ENCODE measurements around the gene C1orf105. TPM values are rescaled to one million over a fixed set of nuclear protein-coding genes. Genes with fewer than 3 reads are reported as not detected.

Gene C1orf105
- total and polyA plus RNA-seq, 2 experiments from 2014 or later, result 3.2 to 21.5 TPM

- no peak overlapping the region for H3K27ac ChIP-seq
- H3K4me3 ChIP-seq, result no peak overlapping the region
- no peaks in the 10 kb centered on the region for H3K36me3 ChIP-seq
- no peak for DNase-seq (ENCODE audit: low read depth in 1 of 2, low spot score in 1 of 2)
- H3K4me1 ChIP-seq (ENCODE audit: low read depth), result peaks cover 16% of the 10 kb centered on the region
- H3K27me3 ChIP-seq, result no peaks in the 10 kb centered on the region
- no peak for TF ChIP-seq CTCF (IDR thresholded peaks at IDR 0.05; ENCODE audit: low read depth, low read length)
- no peaks in the 10 kb centered on the region for H3K9me3 ChIP-seq (ENCODE audit: low read depth)
Observed at GRCh38 chr1:172500207-172500606, 79.7 kb downstream of the C1orf105 start.

- Histone ChIP-seq H3K4me3 (no peak overlapping the region), H3K9me3 (ENCODE audit: low read depth) (no peaks in the 10 kb centered on the region), H3K36me3 (no peaks in the 10 kb centered on the region), H3K27ac (no peak overlapping the region), H3K27me3 (no peaks in the 10 kb centered on the region), H3K4me1 (ENCODE audit: low read depth) (no peaks in the 10 kb centered on the region)
- TF ChIP-seq CTCF (IDR thresholded peaks at IDR 0.05; ENCODE audit: low read depth, low read length), result no peak
- no peak for DNase-seq (ENCODE audit: low read depth in 1 of 2, low spot score in 1 of 2)
Observed at GRCh38 chr1:172507741-172508140, 87.3 kb downstream of the C1orf105 start.

GRCh38 chr1:172510479-172510878 lies 90.0 kb downstream of the C1orf105 start:
- no peak for TF ChIP-seq CTCF (IDR thresholded peaks at IDR 0.05; ENCODE audit: low read depth, low read length)
- no peaks in the 10 kb centered on the region for H3K9me3 ChIP-seq (ENCODE audit: low read depth)
- no peak for DNase-seq (ENCODE audit: low read depth in 1 of 2, low spot score in 1 of 2)

GRCh38 chr1:172512591-172512990 lies 92.1 kb downstream of the C1orf105 start:
- TF ChIP-seq CTCF (IDR thresholded peaks at IDR 0.05; ENCODE audit: low read depth, low read length), result no peak
- H3K27ac ChIP-seq, result no peak overlapping the region
- no peaks in the 10 kb centered on the region for H3K4me1 ChIP-seq (ENCODE audit: low read depth)
- H3K4me3 ChIP-seq, result no peak overlapping the region
- no peaks in the 10 kb centered on the region for H3K27me3 ChIP-seq
- H3K9me3 ChIP-seq (ENCODE audit: low read depth), result no peaks in the 10 kb centered on the region
- no peak for DNase-seq (ENCODE audit: low read depth in 1 of 2, low spot score in 1 of 2)
- H3K36me3 ChIP-seq, result no peaks in the 10 kb centered on the region

More at GRCh38 chr1:172510479-172510878, 90.0 kb downstream of the C1orf105 start:
- Histone ChIP-seq H3K27ac (no peak overlapping the region), H3K4me3 (no peak overlapping the region), H3K4me1 (ENCODE audit: low read depth) (no peaks in the 10 kb centered on the region), H3K36me3 (no peaks in the 10 kb centered on the region), H3K27me3 (no peaks in the 10 kb centered on the region)

- no peak overlapping the region for H3K27ac ChIP-seq
- DNase-seq (ENCODE audit: low read depth in 1 of 2, low spot score in 1 of 2), result no peak
- H3K36me3 ChIP-seq, result no peaks in the 10 kb centered on the region
- no peaks in the 10 kb centered on the region for H3K27me3 ChIP-seq
- TF ChIP-seq CTCF (IDR thresholded peaks at IDR 0.05; ENCODE audit: low read depth, low read length), result no peak
- H3K4me1 ChIP-seq (ENCODE audit: low read depth), result no peaks in the 10 kb centered on the region
- H3K4me3 ChIP-seq, result no peak overlapping the region
- no peaks in the 10 kb centered on the region for H3K9me3 ChIP-seq (ENCODE audit: low read depth)
Observed at GRCh38 chr1:172513479-172513878, 93.0 kb downstream of the C1orf105 start.

GRCh38 chr1:172514108-172514507 lies 93.6 kb downstream of the C1orf105 start:
- Histone ChIP-seq H3K9me3 (ENCODE audit: low read depth) (no peaks in the 10 kb centered on the region), H3K4me3 (no peak overlapping the region), H3K4me1 (ENCODE audit: low read depth) (no peaks in the 10 kb centered on the region), H3K27me3 (no peaks in the 10 kb centered on the region), H3K36me3 (no peaks in the 10 kb centered on the region), H3K27ac (no peak overlapping the region)
- TF ChIP-seq CTCF (IDR thresholded peaks at IDR 0.05; ENCODE audit: low read depth, low read length), result no peak
- DNase-seq (ENCODE audit: low read depth in 1 of 2, low spot score in 1 of 2), result no peak

Measured in cardiac muscle cell (in vitro differentiated cells and primary cell).